Suprapubic skin (tissue), 3 donors: ENCODE results near the gene DDX1.

ENCODE experiments used
- CTCF ChIP-seq, 2 donors: fragments of 200-600 bp in 1 of 2; fragments of 450-650 bp in 1 of 2; sonication (generic) in 1 of 2; IDR thresholded peaks; one replicate each; pipeline ENCODE4 v1.5.1; 2016 to 2019; ENCODE audit warnings: antibody characterized with exemption in 2 of 2, mild to moderate bottlenecking in 1 of 2, moderate library complexity in 1 of 2
- POLR2A ChIP-seq, 2 donors: fragments of 450-650 bp; IDR thresholded peaks; one replicate each; pipeline ENCODE4 v1.6.1; 2017; ENCODE audit warnings: antibody characterized with exemption in 2 of 2, mild to moderate bottlenecking in 2 of 2, moderate library complexity in 2 of 2

GRCh38 chr2:15622614-15623480 is 31.2 kb downstream of the DDX1 start:
- TF ChIP-seq CTCF (IDR thresholded peaks at IDR 0.05) = no peak
- TF ChIP-seq POLR2A (IDR thresholded peaks at IDR 0.05) = no peak
